H1 (cell line): ENCODE measurements around the gene OCEL1. TPM values are rescaled to one million over a fixed set of nuclear protein-coding genes. Genes with fewer than 3 reads are reported as not detected.

ENCODE experiments used
- CTCF ChIA-PET: fragments of 300-600 bp; sonication (Branson Sonifier 250); formaldehyde crosslinking; loops from one replicate; lab custom pipeline; 2021; ENCODE audit not compliant: partially characterized antibody; lab: Charles Lee
- POLR2A ChIA-PET: fragments of 300-600 bp; sonication (Branson Sonifier 250); formaldehyde crosslinking; loops from one replicate; lab custom pipeline; 2021; ENCODE audit warnings: inconsistent platforms; ENCODE audit not compliant: partially characterized antibody; lab: Charles Lee
- DNase-seq, 2 experiments: peaks; one replicate each; pipeline versions ENCODE4 v3.0.0 to v3.0.0-alpha.2; 2010 to 2022; ENCODE audit warnings: low spot score in 2 of 2, low read depth in 1 of 2, mixed read lengths in 1 of 2
- FAIRE-seq: peaks from 2 replicates; lab custom pipeline; 2011; peaks lifted over from hg19 to GRCh38; lab: Jason Lieb, UNC
- H2AFZ ChIP-seq: 2 replicates; pipeline ENCODE4 v1.8.1; 2012; ENCODE audit warnings: low read length, inconsistent platforms
- H2AK5ac ChIP-seq: 2 replicates; pipeline ENCODE4 v1.6.1; 2013; ENCODE audit warnings: low read depth, low read length
- H2BK120ac ChIP-seq: replicated peaks from 2 replicates; pipeline ENCODE3; 2013; ENCODE audit warnings: low read depth, low read length, inconsistent platforms
- H2BK12ac ChIP-seq: 2 replicates; pipeline ENCODE4 v1.6.1; 2013; ENCODE audit warnings: low read depth, low read length
- H2BK15ac ChIP-seq: 2 replicates; pipeline ENCODE4 v1.6.1; 2013; ENCODE audit warnings: low read length
- H2BK20ac ChIP-seq: 2 replicates; pipeline ENCODE4 v1.6.1; 2013; ENCODE audit warnings: low read length
- H2BK5ac ChIP-seq: 2 replicates; pipeline ENCODE4 v1.6.1; 2013; ENCODE audit warnings: low read depth, low read length
- H3K14ac ChIP-seq: 2 replicates; pipeline ENCODE4 v1.6.1; 2013; ENCODE audit warnings: inconsistent platforms; ENCODE audit not compliant: insufficient read length
- H3K18ac ChIP-seq: 2 replicates; pipeline ENCODE4 v1.6.1; 2013; ENCODE audit warnings: low read length; ENCODE audit errors: extremely low read depth
- H3K23ac ChIP-seq: 2 replicates; pipeline ENCODE4 v1.6.1; 2013; ENCODE audit warnings: inconsistent platforms; ENCODE audit not compliant: insufficient read length
- H3K23me2 ChIP-seq: 2 replicates; pipeline ENCODE4 v1.6.1; 2013; ENCODE audit warnings: low read depth, low read length
- H3K27ac ChIP-seq: 2 replicates; pipeline ENCODE4 v1.6.1; 2011; ENCODE audit warnings: low read depth, low read length, inconsistent platforms
- H3K27me3 ChIP-seq, 4 experiments: replicated peaks in 1 of 4; 1 replicate in 1 of 4; 2 replicates in 3 of 4; pipeline versions ENCODE4 v1.6.1 to v1.8.1; 2011 to 2013; ENCODE audit warnings: low read length in 3 of 4, mild to moderate bottlenecking in 3 of 4, inconsistent platforms in 2 of 4, mixed read lengths in 2 of 4, moderate library complexity in 1 of 4; ENCODE audit not compliant: control insufficient read depth in 3 of 4, insufficient read depth in 3 of 4; ENCODE audit errors: extremely low read depth in 1 of 4
- H3K36me3 ChIP-seq, 4 experiments: 2 replicates each; pipeline versions ENCODE4 v1.6.1 to v1.8.1; 2011 to 2013; ENCODE audit warnings: mild to moderate bottlenecking in 4 of 4, low read length in 3 of 4, moderate library complexity in 2 of 4, control low read depth in 1 of 4, inconsistent platforms in 1 of 4; ENCODE audit not compliant: insufficient read depth in 4 of 4, control insufficient read depth in 2 of 4
- H3K4ac ChIP-seq: replicated peaks from 2 replicates; pipeline ENCODE3; 2013; ENCODE audit warnings: low read length, low read depth, mixed read lengths, inconsistent platforms; ENCODE audit not compliant: insufficient read length
- H3K4me1 ChIP-seq, 4 experiments: replicated peaks in 1 of 4; 1 replicate in 1 of 4; 2 replicates in 3 of 4; pipeline versions ENCODE4 v1.6.1 to v1.8.1; 2011 to 2013; ENCODE audit warnings: low read length in 3 of 4, inconsistent platforms in 2 of 4, mixed read lengths in 1 of 4; ENCODE audit not compliant: insufficient read depth in 4 of 4, control insufficient read depth in 3 of 4
- H3K4me2 ChIP-seq, 2 experiments: 2 replicates each; pipeline versions ENCODE4 v1.6.1 to v1.8.1; 2011 to 2013; ENCODE audit warnings: low read depth in 2 of 2, low read length in 2 of 2, control low read depth in 1 of 2, inconsistent platforms in 1 of 2, mild to moderate bottlenecking in 1 of 2; ENCODE audit not compliant: insufficient read depth in 1 of 2
- H3K4me3 ChIP-seq, 4 experiments: fragments of 200-600, 300-600 bp in 1 of 4; sonication (generic), shearing (Covaris generic), sonication (Bioruptor Twin) in 1 of 4; 2 replicates each; pipeline versions ENCODE4 v1.5.1 to v1.8.1; 2011 to 2016; ENCODE audit warnings: low read length in 4 of 4, low read depth in 3 of 4, control low read depth in 2 of 4, inconsistent platforms in 2 of 4, mild to moderate bottlenecking in 2 of 4, mixed read lengths in 1 of 4, moderate library complexity in 1 of 4; ENCODE audit not compliant: insufficient read depth in 2 of 4; ENCODE audit errors: extremely low read depth in 1 of 4
- H3K56ac ChIP-seq: replicated peaks from 2 replicates; pipeline ENCODE3; 2013; ENCODE audit warnings: low read depth, mild to moderate bottlenecking, mixed read lengths, low read length, inconsistent platforms; ENCODE audit not compliant: insufficient read length
- H3K79me1 ChIP-seq: 2 replicates; pipeline ENCODE4 v1.6.1; 2013; ENCODE audit warnings: low read depth, low read length, control low read depth
- H3K79me2 ChIP-seq, 2 experiments: 2 replicates each; pipeline versions ENCODE4 v1.6.1 to v1.8.1; 2012 to 2013; ENCODE audit warnings: low read length in 2 of 2, mild to moderate bottlenecking in 2 of 2, inconsistent platforms in 1 of 2; ENCODE audit not compliant: insufficient read depth in 2 of 2, control insufficient read depth in 1 of 2
- H3K9ac ChIP-seq, 4 experiments: replicated peaks in 1 of 4; 1 replicate in 1 of 4; 2 replicates in 3 of 4; pipeline versions ENCODE4 v1.6.1 to v1.8.1; 2011 to 2013; ENCODE audit warnings: low read depth in 3 of 4, low read length in 3 of 4, control low read depth in 2 of 4, mild to moderate bottlenecking in 2 of 4, moderate library complexity in 2 of 4, inconsistent platforms in 1 of 4; ENCODE audit errors: extremely low read depth in 1 of 4
- H3K9me3 ChIP-seq, 2 experiments: 2 replicates each; pipeline versions ENCODE4 v1.6.1 to v1.8.1; 2012 to 2013; ENCODE audit warnings: mild to moderate bottlenecking in 2 of 2, moderate library complexity in 2 of 2, control low read depth in 1 of 2, inconsistent platforms in 1 of 2, low read depth in 1 of 2, low read length in 1 of 2, mixed read lengths in 1 of 2; ENCODE audit not compliant: insufficient read depth in 2 of 2
- H4K20me1 ChIP-seq, 2 experiments: replicated peaks in 1 of 2; 2 replicates each; pipeline versions ENCODE3 to v1.8.1; 2011 to 2013; ENCODE audit warnings: inconsistent platforms in 2 of 2, low read length in 2 of 2, mild to moderate bottlenecking in 1 of 2; ENCODE audit not compliant: insufficient read depth in 2 of 2, control insufficient read depth in 1 of 2
- H4K5ac ChIP-seq: 2 replicates; pipeline ENCODE4 v1.6.1; 2013; ENCODE audit warnings: low read length, low read depth, mixed read lengths, inconsistent platforms; ENCODE audit not compliant: insufficient read length
- H4K8ac ChIP-seq: 2 replicates; pipeline ENCODE4 v1.8.0; 2013; ENCODE audit warnings: mild to moderate bottlenecking, moderate library complexity, low read length, inconsistent platforms; ENCODE audit not compliant: insufficient read depth; ENCODE audit errors: extremely low read depth
- H4K91ac ChIP-seq: replicated peaks from 2 replicates; pipeline ENCODE3; 2013; ENCODE audit warnings: low read length, mixed read lengths, inconsistent platforms; ENCODE audit not compliant: insufficient read length
- CBX8 ChIP-seq: fragments of 300-800, 300-1000 bp; sonication (generic); IDR thresholded peaks from 2 replicates; pipeline ENCODE4 v1.7.1; 2016; ENCODE audit warnings: low read depth, low read length, borderline replicate concordance
- CHD2 ChIP-seq: IDR thresholded peaks from 2 replicates; pipeline ENCODE4 v1.6.1; 2012; ENCODE audit warnings: low read length, improper control_type of control experiment
- CTBP2 ChIP-seq: IDR thresholded peaks from 2 replicates; pipeline ENCODE4 v1.7.0; 2011; ENCODE audit warnings: borderline replicate concordance, mild to moderate bottlenecking, moderate library complexity, mixed read lengths, low read length; ENCODE audit not compliant: insufficient read depth, insufficient read length
- FOSL1 ChIP-seq: IDR thresholded peaks from 2 replicates; pipeline ENCODE4 v1.6.1; 2011; ENCODE audit warnings: mild to moderate bottlenecking, low read depth, low read length, moderate library complexity; ENCODE audit not compliant: insufficient read depth
- HDAC2 ChIP-seq, 2 experiments: fragments of 300-600 bp in 1 of 2; sonication (generic) in 1 of 2; IDR thresholded peaks; 2 replicates each; pipeline ENCODE4 v1.6.1; 2011 to 2012; ENCODE audit warnings: low read depth in 2 of 2, low read length in 2 of 2, mild to moderate bottlenecking in 2 of 2, moderate library complexity in 2 of 2, borderline replicate concordance in 1 of 2, inconsistent platforms in 1 of 2
- KDM5A ChIP-seq: fragments of 200-600 bp; IDR thresholded peaks from 2 replicates; pipeline ENCODE4 v1.7.1; 2012; ENCODE audit warnings: mild to moderate bottlenecking, low read length, inconsistent platforms, mixed read lengths
- MAFK ChIP-seq: IDR thresholded peaks from 2 replicates; pipeline ENCODE4 v1.6.1; 2012; ENCODE audit warnings: low read depth, mild to moderate bottlenecking, improper control_type of control experiment, low read length
- NANOG ChIP-seq: IDR thresholded peaks from 2 replicates; pipeline ENCODE4 v1.6.1; 2011; ENCODE audit warnings: low read length, low read depth, mild to moderate bottlenecking, inconsistent platforms; ENCODE audit not compliant: insufficient read depth, poor library complexity, severe bottlenecking
- POLR2A ChIP-seq, 2 experiments: IDR thresholded peaks; 1 replicate in 1 of 2; 2 replicates in 1 of 2; pipeline ENCODE4 v1.6.1; 2011; ENCODE audit warnings: low read depth in 2 of 2, low read length in 2 of 2, mild to moderate bottlenecking in 2 of 2; ENCODE audit errors: control extremely low read depth in 1 of 2
- SIN3A ChIP-seq, 2 experiments: IDR thresholded peaks in 1 of 2; conservative IDR thresholded peaks in 1 of 2; 2 replicates each; pipeline ENCODE4 v1.6.1; 2011 to 2012; ENCODE audit warnings: low read length in 2 of 2, improper control_type of control experiment in 1 of 2, low read depth in 1 of 2, mild to moderate bottlenecking in 1 of 2
- SP1 ChIP-seq: IDR thresholded peaks from 2 replicates; pipeline ENCODE4 v1.6.1; 2011; ENCODE audit warnings: low read depth, low read length
- SP4 ChIP-seq: IDR thresholded peaks from 2 replicates; pipeline ENCODE4 v1.6.1; 2012; ENCODE audit warnings: low read length, inconsistent platforms
- SRF ChIP-seq: IDR thresholded peaks from 2 replicates; pipeline ENCODE4 v1.6.1; 2011; ENCODE audit warnings: mild to moderate bottlenecking, low read depth, low read length, moderate library complexity
- TAF7 ChIP-seq: optimal IDR thresholded peaks from 2 replicates; pipeline ENCODE3; 2011; ENCODE audit warnings: low read depth, mild to moderate bottlenecking, inconsistent platforms, low read length, moderate library complexity, borderline replicate concordance
- WGBS, 2 experiments: shearing (Covaris generic) in 1 of 2; methylation state at CpG; one replicate each; pipeline versions ENCODE4 v1.1.6 to v1.1.7; 2013 to 2015; ENCODE audit warnings: low lambda C conversion rate in 2 of 2, mixed read lengths in 2 of 2, inconsistent platforms in 1 of 2, low coverage in 1 of 2, missing lambda C conversion rate in 1 of 2; ENCODE audit not compliant: insufficient replicate concordance in 2 of 2, insufficient coverage in 1 of 2, insufficient read length in 1 of 2; ENCODE audit errors: extremely low coverage in 1 of 2, missing lambda C conversion rate in 1 of 2; 5-methylcytosine and 5-hydroxymethylcytosine counted together
- polyA plus RNA-seq, 7 experiments: library from polyadenylated mRNA; depleted of rRNA in 3 of 7; stranded (reverse) in 5 of 7; unstranded in 2 of 7; fragments of >200 nt in 5 of 7; fragments of 200-250 nt in 2 of 7; gene quantifications; 1 replicate in 5 of 7; 2 replicates in 1 of 7; 4 replicates in 1 of 7; pipeline versions ENCODE4 v1.2.1 to v1.2.3, GENCODE V29; 2011 to 2013; ENCODE audit warnings: missing spikeins in 2 of 7, mixed read lengths in 2 of 7
- total RNA-seq: library from RNA; stranded (reverse); fragmentation: NEBNext Ultra II Directional; extraction: Animal tissue kit (Norgen Biotek cat#: 25700); gene quantifications from 2 replicates; pipeline ENCODE4 v1.2.1, GENCODE V29; 2021

OCEL1 gene
- total and polyA plus RNA-seq, 2 of the 8 experiments (the other 6 are each of a cell fraction or from before 2014, with no cell fraction given), result 13.3 to 32.6 TPM

- POLR2A ChIA-PET, result interaction anchor here (1.0 to 1.8 kb wide), 4 partner anchors 9 to 17 kb away, joined by 3 to 5 read pairs (median 4); no protein-coding TSS in a partner anchor
- TF ChIP-seq CBX8 (no peak), FOSL1 (no peak), SP4 (no peak), SRF (no peak), SP1 (no peak), HDAC2 (IDR thresholded peaks at IDR 0.05; ENCODE audit: borderline replicate concordance in 1 of 2, low read depth in 2 of 2, low read length in 2 of 2) (no peak), NANOG (no peak), SIN3A (conservative IDR thresholded peaks at IDR 0.05 in 1 of 2, IDR thresholded peaks at IDR 0.05 in 1 of 2; ENCODE audit: low read depth in 1 of 2, low read length in 2 of 2) (no peak), CHD2 (no peak), MAFK (no peak), POLR2A (IDR thresholded peaks at IDR 0.05; ENCODE audit: control extremely low read depth in 1 of 2, low read depth in 2 of 2, low read length in 2 of 2) (no peak), KDM5A (no peak), TAF7 (no peak), CTBP2 (no peak)
Observed at GRCh38 chr19:17210296-17210695, 15.7 kb upstream of the OCEL1 start.

More at GRCh38 chr19:17210296-17210695, 15.7 kb upstream of the OCEL1 start:
- 0 out of 2 replicates have a peak overlapping the region, but pooled peaks have one; percentile 53 for H2AK5ac ChIP-seq
- H3K14ac ChIP-seq, result no peak overlapping the region
- CTCF ChIA-PET, result interaction anchor here (0.6 kb wide), 1 partner anchor 303 kb away, joined by 5 read pairs; no protein-coding TSS in a partner anchor
- no peak overlapping the region for H2BK12ac ChIP-seq
- peaks cover 4 to 19% (median 6%) of the 10 kb centered on the region in 4 experiments; a peak in 7 of 8 replicates for H3K36me3 ChIP-seq
- WGBS, 2 experiments, result 91% methylated on average over 12 of the region's 14 CpGs; no CpG with 5 or more reads in 1 of the 2 experiments
- FAIRE-seq, result no peak
- H3K4me2 ChIP-seq, result no peak overlapping the region; a peak in 1 of 4 replicates
- H2AFZ ChIP-seq, result no peak overlapping the region
- no peak overlapping the region for H3K27ac ChIP-seq
- H4K20me1 ChIP-seq, result no peaks in the 10 kb centered on the region
- H2BK120ac ChIP-seq, result no peak overlapping the region
- no peak overlapping the region for H4K5ac ChIP-seq
- no peak overlapping the region for H3K18ac ChIP-seq
- H3K4me1 ChIP-seq, result peaks cover 0 to 19% (median 10%) of the 10 kb centered on the region in 4 experiments; a peak in 6 of 7 replicates
- H2BK15ac ChIP-seq, result no peak overlapping the region
- H2BK5ac ChIP-seq, result peak overlapping the region; percentile 40; the same call in 1 of the 2 replicates
- no peaks in the 10 kb centered on the region for H3K9me3 ChIP-seq
- H3K23me2 ChIP-seq, result peaks cover 5% of the 10 kb centered on the region
- H3K79me1 ChIP-seq, result no peaks in the 10 kb centered on the region; the same call in 1 of the 2 replicates
- H2BK20ac ChIP-seq, result no peak overlapping the region
- no peak overlapping the region for H3K23ac ChIP-seq
- no peak overlapping the region for H3K56ac ChIP-seq
- H4K8ac ChIP-seq, result peak overlapping the region; percentile 76; the same call in 1 of the 2 replicates
- no peak overlapping the region for H3K4ac ChIP-seq
- no peak for DNase-seq
- no peaks in the 10 kb centered on the region for H3K79me2 ChIP-seq
- no peak overlapping the region for H4K91ac ChIP-seq
- H3K9ac ChIP-seq, result no peak overlapping the region
- H3K4me3 ChIP-seq, result no peak overlapping the region
- no peaks in the 10 kb centered on the region for H3K27me3 ChIP-seq
